GM12878 (cell line): Measurements from ENCODE around the gene NFASC. TPM values are rescaled to one million over a fixed set of nuclear protein-coding genes. Genes with fewer than 3 reads are reported as not detected.

Experiments
- ATAC-seq: fragments of 200-7000 bp; cut with Tn5 transposase; 3 replicates; pipeline ENCODE4 v1.9.1; 2020; ENCODE audit warnings: mild to moderate bottlenecking, moderate library complexity
- BruUV-seq: library from RNA; stranded (reverse); fragments of 400-500 nt; replicated peaks from 2 replicates; lab custom pipeline; 2021; lab: Mats Ljungman, UMichigan
- CTCF ChIA-PET: fragments of 300-600 bp; sonication (Branson Sonifier 250); formaldehyde crosslinking; extraction: SDS; loops from one replicate; lab custom pipeline; 2021; ENCODE audit warnings: inconsistent platforms; lab: Yijun Ruan, JAX
- POLR2A ChIA-PET: fragments of 350-600 bp; formaldehyde crosslinking; extraction: SDS; loops from one replicate; lab custom pipeline; 2021; ENCODE audit warnings: inconsistent platforms; lab: Charles Lee
- RAD21 ChIA-PET: fragments of 300-600 bp; sonication (Branson Sonifier 250); formaldehyde crosslinking; loops from one replicate; lab custom pipeline; 2023; ENCODE audit warnings: antibody characterized with exemption; ENCODE audit not compliant: unreplicated experiment; lab: Charles Lee
- SMC1A ChIA-PET: fragments of 300-600 bp; sonication (Branson Sonifier 250); formaldehyde crosslinking; loops from one replicate; lab custom pipeline; 2023; ENCODE audit not compliant: unreplicated experiment, uncharacterized antibody; lab: Charles Lee
- DNase-seq: peaks from one replicate; pipeline ENCODE4 v3.0.0-alpha.2; 2011; ENCODE audit warnings: low read depth, low spot score
- FAIRE-seq: peaks from 3 replicates; lab custom pipeline; 2011; peaks lifted over from hg19 to GRCh38; lab: Jason Lieb, UNC
- H2AFZ ChIP-seq: 2 replicates; pipeline ENCODE4 v1.6.0; 2011; ENCODE audit warnings: low read depth, low read length, control low read depth; ENCODE audit not compliant: control insufficient read depth
- H3K27ac ChIP-seq: 2 replicates; pipeline ENCODE4 v1.5.1; 2011; ENCODE audit warnings: control low read depth; ENCODE audit not compliant: control insufficient read depth, insufficient read depth
- H3K27me3 ChIP-seq, 2 experiments: replicated peaks in 1 of 2; 2 replicates each; pipeline versions ENCODE4 v1.6.0 to v1.6.1; 2011; ENCODE audit warnings: low read length in 1 of 2; ENCODE audit not compliant: control insufficient read depth in 2 of 2, insufficient read depth in 2 of 2
- H3K36me3 ChIP-seq, 2 experiments: 2 replicates each; pipeline ENCODE4 v1.5.1; 2011; ENCODE audit warnings: low read length in 1 of 2; ENCODE audit not compliant: control insufficient read depth in 2 of 2, insufficient read depth in 2 of 2
- H3K4me1 ChIP-seq: 2 replicates; pipeline ENCODE4 v1.6.1; 2011; ENCODE audit warnings: mild to moderate bottlenecking, low read length, moderate library complexity, mixed read lengths; ENCODE audit not compliant: control insufficient read depth, insufficient read depth
- H3K4me2 ChIP-seq: 2 replicates; pipeline ENCODE4 v1.6.0; 2011; ENCODE audit warnings: control low read depth; ENCODE audit not compliant: control insufficient read depth, insufficient read depth
- H3K4me3 ChIP-seq: fragments of 200-600 bp; sonication (generic); 2 replicates; pipeline ENCODE4 v1.5.1; 2016
- H3K79me2 ChIP-seq: 2 replicates; pipeline ENCODE4 v1.6.0; 2011; ENCODE audit warnings: low read length; ENCODE audit not compliant: control insufficient read depth, insufficient read depth
- H3K9ac ChIP-seq: 2 replicates; pipeline ENCODE4 v1.8.0; 2011; ENCODE audit warnings: low read length, control low read depth, mixed read lengths; ENCODE audit not compliant: control insufficient read depth, insufficient read depth
- H3K9me3 ChIP-seq: replicated peaks from 3 replicates; pipeline ENCODE4 v1.5.1; 2011; ENCODE audit warnings: mild to moderate bottlenecking, low read length; ENCODE audit not compliant: control insufficient read depth, insufficient read depth
- H4K20me1 ChIP-seq: 2 replicates; pipeline ENCODE4 v1.6.0; 2011; ENCODE audit not compliant: control insufficient read depth, insufficient read depth
- E2F8 ChIP-seq: fragments of 450-650 bp; IDR thresholded peaks from 2 replicates; pipeline ENCODE4 v1.6.1; 2018; ENCODE audit warnings: mild to moderate bottlenecking, low read depth, moderate library complexity; ENCODE audit not compliant: partially characterized antibody
- LARP7 ChIP-seq: fragments of 450-650 bp; IDR thresholded peaks from 2 replicates; pipeline ENCODE4 v1.6.1; 2017; ENCODE audit warnings: mild to moderate bottlenecking
- MEF2B ChIP-seq: fragments of 450-650 bp; IDR thresholded peaks from 2 replicates; pipeline ENCODE4 v1.6.1; 2018; ENCODE audit warnings: mild to moderate bottlenecking, moderate library complexity; ENCODE audit not compliant: partially characterized antibody, poor library complexity, severe bottlenecking
- PAX8 ChIP-seq: fragments of 450-650 bp; IDR thresholded peaks from 2 replicates; pipeline ENCODE4 v1.6.1; 2017; ENCODE audit warnings: mild to moderate bottlenecking, moderate library complexity
- POLR2A ChIP-seq: IDR thresholded peaks from 2 replicates; pipeline ENCODE4 v1.6.1; 2011; ENCODE audit warnings: low read depth, mild to moderate bottlenecking, low read length
- STAT1 ChIP-seq: fragments of 450-650 bp; conservative IDR thresholded peaks from 2 replicates; pipeline ENCODE4 v1.6.1; 2014; ENCODE audit warnings: antibody characterized with exemption, mild to moderate bottlenecking
- WGBS: methylation state at CpG from one replicate; pipeline ENCODE4 v1.1.6; 2016; ENCODE audit warnings: low lambda C conversion rate; ENCODE audit not compliant: insufficient replicate concordance, insufficient coverage; ENCODE audit errors: missing lambda C conversion rate; 5-methylcytosine and 5-hydroxymethylcytosine counted together
- in situ Hi-C: fragments of 300-500 bp; cut with MboI; formaldehyde crosslinking; loops from 9 replicates; pipeline ENCODE4 v1.14.3; 2018; ENCODE audit warnings: mixed read lengths
- intact Hi-C: fragments of 100-400 bp; cut with micrococcal nuclease; formaldehyde crosslinking; loops from one replicate; pipeline ENCODE4 v1.14.2; 2022; ENCODE audit not compliant: unreplicated experiment
- polyA plus RNA-seq, 11 experiments: library from polyadenylated mRNA; depleted of rRNA in 4 of 11; unstranded in 6 of 11; stranded (reverse) in 5 of 11; fragments of >200 nt; fragmentation: Nextera tagmentation in 4 of 11; fragmentation: Illumina TruSeq in 1 of 11; extraction: Ambion mirVana in 4 of 11; extraction: Trizol in 1 of 11; gene quantifications; 1 replicate in 1 of 11; 2 replicates in 10 of 11; pipeline versions ENCODE4 v1.2.1 to v1.2.3, GENCODE V29; 2011 to 2016; ENCODE audit warnings: inconsistent platforms in 2 of 11, missing spikeins in 2 of 11, low read depth in 1 of 11
- total RNA-seq, 4 experiments: library from RNA; depleted of rRNA in 3 of 4; stranded (reverse); fragments of >200 nt in 3 of 4; fragmentation: Illumina TruSeq in 1 of 4; extraction: Trizol in 1 of 4; gene quantifications; 2 replicates each; pipeline versions ENCODE4 v1.2.1 to v1.2.3, GENCODE V29; 2013 to 2021

The NFASC gene
- total and polyA plus RNA-seq, 10 of the 15 experiments (the other 5 are each of a cell fraction or from before 2014, with no cell fraction given) = 0.04 to 0.31 (median 0.12) TPM; not detected in 4

DNA sequence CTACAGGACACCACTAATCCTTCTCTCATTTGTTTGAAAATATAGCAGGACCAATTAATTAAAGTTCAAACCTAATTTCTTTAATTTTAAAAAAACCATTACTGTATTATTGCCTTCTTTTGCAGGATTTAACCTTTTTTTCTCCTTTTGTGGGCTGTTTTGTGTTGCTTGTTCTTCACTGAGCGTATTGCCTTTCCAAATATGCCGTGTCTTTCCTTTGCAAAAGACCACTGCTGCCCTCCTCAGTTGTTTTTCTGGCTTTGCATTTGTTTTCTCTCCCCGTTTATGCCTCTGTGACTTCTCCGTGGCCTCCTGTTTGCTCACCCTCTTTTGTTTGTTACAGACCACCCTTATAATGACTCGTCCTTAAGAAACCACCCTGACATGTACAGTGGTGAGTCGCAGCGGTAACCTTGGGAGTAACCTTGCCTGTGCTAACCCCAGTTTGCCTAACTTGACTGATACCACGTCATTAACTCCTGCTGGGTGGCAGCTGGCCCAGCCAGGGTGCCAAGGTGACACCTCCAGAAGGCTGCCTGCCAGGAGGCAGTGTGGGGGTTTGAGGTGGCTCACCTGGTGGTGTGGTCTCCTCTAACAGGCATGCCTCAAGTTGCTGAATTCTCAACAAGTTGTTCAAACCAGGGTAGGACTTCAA, 91.2 kb downstream of the NFASC start:
- Histone ChIP-seq H3K27ac (no peak overlapping the region), H3K9ac (no peak overlapping the region), H3K4me2 (no peak overlapping the region), H3K9me3 (no peaks in the 10 kb centered on the region), H3K27me3 (peaks cover 2 to 5% of the 10 kb centered on the region in 2 experiments; a peak in 3 of 4 replicates), H3K4me3 (no peak overlapping the region), H3K4me1 (peaks cover 5% of the 10 kb centered on the region; the same call in 1 of the 2 replicates), H3K79me2 (no peaks in the 10 kb centered on the region), H3K36me3 (no peaks in the 10 kb centered on the region), H4K20me1 (no peaks in the 10 kb centered on the region), H2AFZ (no peak overlapping the region)
- in situ Hi-C loops = no loop called here
- ChIA-PET CTCF (interaction anchor here (0.6 to 2.1 kb wide), 5 partner anchors 12 to 169 kb away, joined by 3 to 8 read pairs (median 3); no protein-coding TSS in a partner anchor), SMC1A (interaction anchor here (1.0 to 1.1 kb wide), 2 partner anchors 15 to 294 kb away, joined by 3 to 4 read pairs; no protein-coding TSS in a partner anchor), RAD21 (interaction anchor here (1.2 to 2.6 kb wide), 2 partner anchors 21 to 100 kb away, joined by 5 to 6 read pairs; no protein-coding TSS in a partner anchor), POLR2A (no interaction called here)
- 27% methylated on average over 8 of the region's 8 CpGs for WGBS
- DNase-seq = no peak
- intact Hi-C loops = no loop called here
- BruUV-seq = no TSS peak
- FAIRE-seq = no peak
- TF ChIP-seq STAT1 = no peak
- no peak for TF ChIP-seq PAX8
- no peak for TF ChIP-seq POLR2A
- no peak for TF ChIP-seq MEF2B
- no peak for TF ChIP-seq E2F8
- no peak for TF ChIP-seq LARP7
- ATAC-seq = no peak
